K562 (cell line): ENCODE measurements around the gene KCND1. TPM values are rescaled to one million over a fixed set of nuclear protein-coding genes. Genes with fewer than 3 reads are reported as not detected.

ENCODE experiments used
- ATAC-seq: fragments of 200-7000 bp; cut with Tn5 transposase; 3 replicates; pipeline ENCODE4 v1.9.1; 2020; ENCODE audit warnings: moderate library complexity
- BruUV-seq: library from RNA; stranded (reverse); fragments of 400-500 nt; replicated peaks from 2 replicates; lab custom pipeline; 2021; lab: Mats Ljungman, UMichigan
- CTCF ChIA-PET: fragments of 300-600 bp; formaldehyde crosslinking; extraction: SDS; loops from one replicate; lab custom pipeline; 2021; ENCODE audit warnings: low intra/inter-chr PET ratio; lab: Yijun Ruan, JAX
- POLR2A ChIA-PET: fragments of 300-600, 350-650 bp; sonication (Branson Sonifier 250); formaldehyde crosslinking; extraction: SDS; loops from one replicate; lab custom pipeline; 2021; ENCODE audit warnings: antibody characterized with exemption, inconsistent platforms; lab: Yijun Ruan, JAX
- DNase-seq, 4 experiments: peaks; one replicate each; pipeline versions ENCODE4 v3.0.0 to v3.0.0-alpha.2; 2011 to 2018; ENCODE audit warnings: low spot score in 3 of 4, mixed read lengths in 3 of 4; ENCODE audit errors: extremely low read depth in 1 of 4
- FAIRE-seq: peaks from 2 replicates; lab custom pipeline; 2011; peaks lifted over from hg19 to GRCh38; lab: Jason Lieb, UNC
- H2AFZ ChIP-seq: 2 replicates; pipeline ENCODE4 v1.6.0; 2011; ENCODE audit warnings: low read depth, low read length, control low read depth, inconsistent platforms
- H3K27ac ChIP-seq: fragments of 200-600 bp; 3 replicates; pipeline ENCODE4 v1.8.0; 2011; ENCODE audit warnings: low read depth, mild to moderate bottlenecking, control low read depth, inconsistent platforms, low read length, moderate library complexity, mixed read lengths; ENCODE audit errors: extremely low read depth
- H3K27me3 ChIP-seq, 2 experiments: fragments of 300-600 bp in 1 of 2; 2 replicates in 1 of 2; 3 replicates in 1 of 2; pipeline versions ENCODE4 v1.6.0 to v1.8.0; 2011; ENCODE audit warnings: inconsistent platforms in 2 of 2, low read length in 2 of 2, mild to moderate bottlenecking in 1 of 2, mixed read lengths in 1 of 2, moderate library complexity in 1 of 2; ENCODE audit not compliant: control insufficient read depth in 2 of 2, insufficient read depth in 2 of 2
- H3K36me3 ChIP-seq: fragments of 300-600 bp; 3 replicates; pipeline ENCODE4 v1.8.0; 2011; ENCODE audit warnings: mild to moderate bottlenecking, low read length, inconsistent platforms; ENCODE audit not compliant: control insufficient read depth, insufficient read depth
- H3K4me1 ChIP-seq, 2 experiments: fragments of 200-600 bp in 1 of 2; replicated peaks in 1 of 2; 2 replicates in 1 of 2; 3 replicates in 1 of 2; pipeline versions ENCODE4 v1.5.1 to v1.8.0; 2011; ENCODE audit warnings: inconsistent platforms in 2 of 2, low read length in 2 of 2, mild to moderate bottlenecking in 1 of 2, mixed read lengths in 1 of 2, moderate library complexity in 1 of 2; ENCODE audit not compliant: control insufficient read depth in 2 of 2, insufficient read depth in 2 of 2
- H3K4me2 ChIP-seq: 2 replicates; pipeline ENCODE4 v1.6.1; 2011; ENCODE audit warnings: low read length, control low read depth, inconsistent platforms, mixed read lengths; ENCODE audit not compliant: insufficient read depth
- H3K4me3 ChIP-seq: fragments of 200-600 bp; sonication (generic), shearing (Covaris generic); 2 replicates; pipeline ENCODE4 v1.5.1; 2016; ENCODE audit warnings: control low read depth, inconsistent platforms
- H3K79me2 ChIP-seq: fragments of 200-600 bp; 3 replicates; pipeline ENCODE4 v1.8.0; 2011; ENCODE audit warnings: low read length, inconsistent platforms; ENCODE audit not compliant: control insufficient read depth, insufficient read depth
- H3K9ac ChIP-seq, 2 experiments: 2 replicates each; pipeline versions ENCODE4 v1.6.0 to v1.6.1; 2011; ENCODE audit warnings: low read depth in 2 of 2, low read length in 2 of 2, control low read depth in 1 of 2, inconsistent platforms in 1 of 2, mild to moderate bottlenecking in 1 of 2, mixed read lengths in 1 of 2; ENCODE audit not compliant: insufficient read depth in 1 of 2
- H3K9me1 ChIP-seq: one replicate; pipeline ENCODE4 v1.6.0; 2011; ENCODE audit warnings: inconsistent platforms, mild to moderate bottlenecking, low read length, moderate library complexity; ENCODE audit not compliant: control insufficient read depth, insufficient read depth
- H3K9me3 ChIP-seq: replicated peaks from 2 replicates; pipeline ENCODE4 v1.5.1; 2011; ENCODE audit warnings: low read depth, low read length, inconsistent platforms; ENCODE audit not compliant: control insufficient read depth, insufficient read depth
- H4K20me1 ChIP-seq: replicated peaks from 2 replicates; pipeline ENCODE4 v1.6.1; 2011; ENCODE audit warnings: low read length, inconsistent platforms, mixed read lengths; ENCODE audit not compliant: control insufficient read depth, insufficient read depth
- MYBL2 ChIP-seq, 2 experiments: fragments of 450-650 bp in 1 of 2; sonication (generic) in 1 of 2; formaldehyde crosslinking in 1 of 2; IDR thresholded peaks; 2 replicates each; pipeline versions ENCODE4 v1.6.1 to v1.8.1; 2017 to 2022; ENCODE audit warnings: borderline replicate concordance in 1 of 2, inconsistent platforms in 1 of 2, low read depth in 1 of 2, mild to moderate bottlenecking in 1 of 2, missing genetic modification reagents in 1 of 2, moderate library complexity in 1 of 2
- NONO ChIP-seq, 2 experiments: fragments of 200-400 bp in 1 of 2; fragments of 450-650 bp in 1 of 2; formaldehyde crosslinking in 1 of 2; IDR thresholded peaks; 2 replicates each; pipeline ENCODE4 v1.6.1; 2017; ENCODE audit warnings: low read depth in 2 of 2, mild to moderate bottlenecking in 2 of 2, moderate library complexity in 2 of 2, low read length in 1 of 2
- SIN3A ChIP-seq, 2 experiments: fragments of 150-350 bp in 1 of 2; IDR thresholded peaks; 2 replicates each; pipeline ENCODE4 v1.6.1; 2011 to 2016; ENCODE audit warnings: borderline replicate concordance in 2 of 2, low read depth in 2 of 2, low read length in 2 of 2, mild to moderate bottlenecking in 2 of 2, moderate library complexity in 2 of 2; ENCODE audit not compliant: control insufficient read depth in 1 of 2
- TCF7L2 ChIP-seq: fragments of 150-350 bp; IDR thresholded peaks from 2 replicates; pipeline ENCODE4 v1.6.1; 2016; ENCODE audit warnings: low read depth, mild to moderate bottlenecking, low read length, moderate library complexity
- TRIM25 ChIP-seq: fragments of 450-650 bp; IDR thresholded peaks from 2 replicates; pipeline ENCODE4 v1.7.0; 2016; ENCODE audit warnings: borderline replicate concordance
- ZBTB7A ChIP-seq: IDR thresholded peaks from 2 replicates; pipeline ENCODE4 v1.6.1; 2011; ENCODE audit warnings: low read depth, mild to moderate bottlenecking, low read length, moderate library complexity, borderline replicate concordance; ENCODE audit not compliant: control insufficient read depth
- WGBS: fragments of 100-300 bp; shearing (Covaris generic); methylation state at CpG from one replicate; pipeline ENCODE4 v1.1.6; 2016; ENCODE audit warnings: low coverage, mixed read lengths; ENCODE audit not compliant: insufficient coverage; ENCODE audit errors: missing lambda C conversion rate; 5-methylcytosine and 5-hydroxymethylcytosine counted together
- in situ Hi-C: fragments of 300-500 bp; cut with MboI; formaldehyde crosslinking; loops from 4 replicates; pipeline ENCODE4 v1.15.0; 2018; ENCODE audit warnings: inconsistent platforms, mixed read lengths
- intact Hi-C: fragments of 100-400 bp; cut with micrococcal nuclease; formaldehyde crosslinking; loops from 2 replicates; pipeline ENCODE4 v1.14.2; 2022
- polyA plus RNA-seq, 8 experiments: library from polyadenylated mRNA; depleted of rRNA in 4 of 8; stranded (reverse) in 5 of 8; unstranded in 3 of 8; fragments of >200 nt; fragmentation: Nextera tagmentation in 2 of 8; fragmentation: Illumina TruSeq in 1 of 8; extraction: Ambion mirVana in 2 of 8; extraction: Trizol in 1 of 8; gene quantifications; 2 replicates each; pipeline versions ENCODE4 v1.2.1 to v1.2.3, GENCODE V29; 2011 to 2014; ENCODE audit warnings: inconsistent platforms in 1 of 8, missing spikeins in 1 of 8
- total RNA-seq, 7 experiments: library from RNA; depleted of rRNA in 6 of 7; stranded (reverse); fragments of >200 nt in 6 of 7; fragmentation: Illumina TruSeq in 2 of 7; extraction: Trizol in 2 of 7; gene quantifications; 2 replicates each; pipeline versions ENCODE4 v1.2.1 to v1.2.3, GENCODE V29; 2011 to 2021; ENCODE audit warnings: low replicate concordance in 1 of 7
- TF ChIP-seq, protein P1 (sequence below), 2 experiments: fragments of 450-650 bp; formaldehyde crosslinking in 1 of 2; IDR thresholded peaks; 2 replicates each; pipeline versions ENCODE4 v1.4.0 to v1.6.1; 2014 to 2020; ENCODE audit warnings: mild to moderate bottlenecking in 2 of 2, borderline replicate concordance in 1 of 2, low read depth in 1 of 2

Gene KCND1
- total and polyA plus RNA-seq, 9 of the 15 experiments (the other 6 are each of a cell fraction or from before 2014, with no cell fraction given): 0.06 to 0.83 (median 0.39) TPM; not detected in 1

- Histone ChIP-seq H3K9ac (peak within 1 kb of the TSS; percentile 94 to 97), H2AFZ (peak within 1 kb of the TSS; percentile 100), H3K9me3 (no peaks in the 10 kb centered on the region), H3K79me2 (peaks cover 18% of the 10 kb centered on the region), H4K20me1 (no peaks in the 10 kb centered on the region), H3K4me1 (peaks cover 3 to 6% of the 10 kb centered on the region in 2 experiments; a peak in 2 of 5 replicates), H3K36me3 (peaks cover 26% of the 10 kb centered on the region; the same call in 2 of the 3 replicates), H3K27ac (peak within 1 kb of the TSS; percentile 100), H3K9me1 (no peaks in the 10 kb centered on the region), H3K4me2 (peak within 1 kb of the TSS; percentile 94), H3K27me3 (no peaks in the 10 kb centered on the region), H3K4me3 (peak within 1 kb of the TSS; percentile 80)
- DNase-seq: peak; percentile 90 to 92 (median 91)
- CTCF ChIA-PET: interaction anchor here (0.5 kb wide), 1 partner anchor 104 kb away, joined by 3 read pairs; no protein-coding TSS in a partner anchor
- in situ Hi-C loops: no loop called here
- POLR2A ChIA-PET: interaction anchor here (0.6 to 1.3 kb wide), 9 partner anchors 20 to 1128 kb away, joined by 3 to 4 read pairs (median 3); no protein-coding TSS in a partner anchor
- 2% methylated on average over 30 of the region's 38 CpGs for WGBS
- intact Hi-C loops: loop anchor here (5.0 kb wide), 2 partner anchors 40 to 45 kb away; partner anchors contain the start of genes OTUD5 and TFE3
- TSS peak; percentile 87 for BruUV-seq
- peak; percentile 94 for FAIRE-seq
- peak; percentile 90 for ATAC-seq
- peak in 1 of 2 experiments; percentile 99; a peak in 2 of 4 replicates for TF ChIP-seq NONO (IDR thresholded peaks at IDR 0.05; ENCODE audit: low read depth in 2 of 2, low read length in 1 of 2)
- TF ChIP-seq, protein P1, sequence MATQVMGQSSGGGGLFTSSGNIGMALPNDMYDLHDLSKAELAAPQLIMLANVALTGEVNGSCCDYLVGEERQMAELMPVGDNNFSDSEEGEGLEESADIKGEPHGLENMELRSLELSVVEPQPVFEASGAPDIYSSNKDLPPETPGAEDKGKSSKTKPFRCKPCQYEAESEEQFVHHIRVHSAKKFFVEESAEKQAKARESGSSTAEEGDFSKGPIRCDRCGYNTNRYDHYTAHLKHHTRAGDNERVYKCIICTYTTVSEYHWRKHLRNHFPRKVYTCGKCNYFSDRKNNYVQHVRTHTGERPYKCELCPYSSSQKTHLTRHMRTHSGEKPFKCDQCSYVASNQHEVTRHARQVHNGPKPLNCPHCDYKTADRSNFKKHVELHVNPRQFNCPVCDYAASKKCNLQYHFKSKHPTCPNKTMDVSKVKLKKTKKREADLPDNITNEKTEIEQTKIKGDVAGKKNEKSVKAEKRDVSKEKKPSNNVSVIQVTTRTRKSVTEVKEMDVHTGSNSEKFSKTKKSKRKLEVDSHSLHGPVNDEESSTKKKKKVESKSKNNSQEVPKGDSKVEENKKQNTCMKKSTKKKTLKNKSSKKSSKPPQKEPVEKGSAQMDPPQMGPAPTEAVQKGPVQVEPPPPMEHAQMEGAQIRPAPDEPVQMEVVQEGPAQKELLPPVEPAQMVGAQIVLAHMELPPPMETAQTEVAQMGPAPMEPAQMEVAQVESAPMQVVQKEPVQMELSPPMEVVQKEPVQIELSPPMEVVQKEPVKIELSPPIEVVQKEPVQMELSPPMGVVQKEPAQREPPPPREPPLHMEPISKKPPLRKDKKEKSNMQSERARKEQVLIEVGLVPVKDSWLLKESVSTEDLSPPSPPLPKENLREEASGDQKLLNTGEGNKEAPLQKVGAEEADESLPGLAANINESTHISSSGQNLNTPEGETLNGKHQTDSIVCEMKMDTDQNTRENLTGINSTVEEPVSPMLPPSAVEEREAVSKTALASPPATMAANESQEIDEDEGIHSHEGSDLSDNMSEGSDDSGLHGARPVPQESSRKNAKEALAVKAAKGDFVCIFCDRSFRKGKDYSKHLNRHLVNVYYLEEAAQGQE (IDR thresholded peaks at IDR 0.05; ENCODE audit: borderline replicate concordance): peak; percentile 32; the same call in 1 of the 2 replicates
- TF ChIP-seq, protein P1 (CRISPR knock-in tag; IDR thresholded peaks at IDR 0.05; ENCODE audit: low read depth): no peak
- TF ChIP-seq MYBL2 (IDR thresholded peaks at IDR 0.05; ENCODE audit: low read depth): no peak
- TF ChIP-seq MYBL2 (CRISPR knock-in tag; IDR thresholded peaks at IDR 0.05; ENCODE audit: borderline replicate concordance): no peak
- peak; percentile 88 for TF ChIP-seq TCF7L2
- peak; percentile 15 to 56; a peak in 1 of 4 replicates for TF ChIP-seq SIN3A (IDR thresholded peaks at IDR 0.05; ENCODE audit: borderline replicate concordance in 2 of 2, control insufficient read depth in 1 of 2, low read depth in 2 of 2, low read length in 2 of 2)
- TF ChIP-seq ZBTB7A: peak; percentile 94
- peak; percentile 99 for TF ChIP-seq TRIM25
Measured at GRCh38 chrX:49002091-49002935, 30.7 kb upstream of the KCND1 start, which contains the start of gene GRIPAP1. Gene GRIPAP1 (minus strand): TSS chrX:49002264. CDS start chrX:49002229, 35 bp downstream.
